ENCODE measurements around the gene SYT3. TPM values are rescaled to one million over a fixed set of nuclear protein-coding genes. Genes with fewer than 3 reads are reported as not detected.
"Not testable (repeated sequence)": the region's sequence is repeated elsewhere in the genome, so short reads cannot be mapped to it uniquely, and the experiment has no call there.

The SYT3 gene
- polyA plus RNA-seq, 3 donors = not detected

DNA sequence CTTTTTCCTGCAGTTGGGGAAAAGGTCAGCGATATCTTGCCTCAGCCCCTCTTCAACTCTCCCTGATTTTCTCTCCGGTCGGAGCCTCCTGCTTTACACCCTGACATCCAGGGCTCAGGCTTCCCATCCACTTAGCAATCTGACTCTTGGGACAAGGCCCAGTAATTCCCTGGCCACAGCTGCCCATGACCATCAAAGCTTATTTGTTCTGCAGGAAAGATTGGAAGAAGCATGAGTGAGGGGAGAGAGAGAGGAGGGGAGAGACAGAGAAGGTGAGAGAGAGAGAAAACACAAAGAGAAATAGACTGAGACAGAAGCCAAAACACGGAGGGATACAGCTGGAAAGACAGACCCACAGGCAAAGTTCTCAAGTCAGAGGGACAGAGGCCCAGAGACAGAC is 13.7 kb downstream of the SYT3 start:
- Mint-ChIP-seq H3K27me3 (ENCODE audit: low read depth in 3 of 3) (peaks cover 2 to 13% (median 2%) of the 10 kb centered on the region in 3 donors), H3K9me3 (peaks cover 0 to 3% (median 0%) of the 10 kb centered on the region in 7 donors), H3K36me3 (no peaks in the 10 kb centered on the region), H3K4me3 (no peak overlapping the region), H3K4me1 (no peaks in the 10 kb centered on the region), H3K27ac (no peak overlapping the region)
- no peaks in the 10 kb centered on the region for H3K27me3 ChIP-seq (ENCODE audit: control insufficient read depth in 2 of 2, insufficient read depth in 2 of 2, low read length in 2 of 2)
- H3K9ac ChIP-seq (ENCODE audit: insufficient read depth, low read length, poor library complexity, severe bottlenecking) = no peak overlapping the region
- DNase-seq = no peak
- H3K4me3 ChIP-seq (replicated peaks in 1 of 3; ENCODE audit: low read depth in 2 of 3, low read length in 3 of 3) = no peak overlapping the region
- WGBS (ENCODE audit: insufficient coverage) = 88% methylated on average over 1 of the region's 4 CpGs
- no peaks in the 10 kb centered on the region for H3K4me1 ChIP-seq (ENCODE audit: control insufficient read depth in 1 of 2, insufficient read depth in 2 of 2, low read length in 2 of 2)
- TF ChIP-seq, protein P1, sequence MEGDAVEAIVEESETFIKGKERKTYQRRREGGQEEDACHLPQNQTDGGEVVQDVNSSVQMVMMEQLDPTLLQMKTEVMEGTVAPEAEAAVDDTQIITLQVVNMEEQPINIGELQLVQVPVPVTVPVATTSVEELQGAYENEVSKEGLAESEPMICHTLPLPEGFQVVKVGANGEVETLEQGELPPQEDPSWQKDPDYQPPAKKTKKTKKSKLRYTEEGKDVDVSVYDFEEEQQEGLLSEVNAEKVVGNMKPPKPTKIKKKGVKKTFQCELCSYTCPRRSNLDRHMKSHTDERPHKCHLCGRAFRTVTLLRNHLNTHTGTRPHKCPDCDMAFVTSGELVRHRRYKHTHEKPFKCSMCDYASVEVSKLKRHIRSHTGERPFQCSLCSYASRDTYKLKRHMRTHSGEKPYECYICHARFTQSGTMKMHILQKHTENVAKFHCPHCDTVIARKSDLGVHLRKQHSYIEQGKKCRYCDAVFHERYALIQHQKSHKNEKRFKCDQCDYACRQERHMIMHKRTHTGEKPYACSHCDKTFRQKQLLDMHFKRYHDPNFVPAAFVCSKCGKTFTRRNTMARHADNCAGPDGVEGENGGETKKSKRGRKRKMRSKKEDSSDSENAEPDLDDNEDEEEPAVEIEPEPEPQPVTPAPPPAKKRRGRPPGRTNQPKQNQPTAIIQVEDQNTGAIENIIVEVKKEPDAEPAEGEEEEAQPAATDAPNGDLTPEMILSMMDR (IDR thresholded peaks at IDR 0.05) = no peak
- intact Hi-C loops (cut with micrococcal nuclease) = no loop called here
- no peaks in the 10 kb centered on the region for H4K20me1 ChIP-seq (ENCODE audit: insufficient read depth, low read length)
- no peaks in the 10 kb centered on the region for H3K36me3 ChIP-seq (replicated peaks in 1 of 2; ENCODE audit: control insufficient read depth in 1 of 2, insufficient read depth in 2 of 2, low read length in 2 of 2)
- no peaks in the 10 kb centered on the region for H3K9me3 ChIP-seq (replicated peaks in 1 of 2; ENCODE audit: control insufficient read depth in 1 of 2, insufficient read depth in 1 of 2, low read length in 2 of 2)
- no peak overlapping the region for H3K4me2 ChIP-seq (replicated peaks; ENCODE audit: extremely low read depth, low read length, poor library complexity, severe bottlenecking)
- H3K79me2 ChIP-seq (ENCODE audit: insufficient read depth, low read length) = no peaks in the 10 kb centered on the region
- H3K27ac ChIP-seq (ENCODE audit: low read depth in 1 of 2, low read length in 2 of 2) = no peak overlapping the region
- H2AFZ ChIP-seq (ENCODE audit: insufficient read depth, low read depth, low read length, poor library complexity, severe bottlenecking) = no peak overlapping the region

DNA sequence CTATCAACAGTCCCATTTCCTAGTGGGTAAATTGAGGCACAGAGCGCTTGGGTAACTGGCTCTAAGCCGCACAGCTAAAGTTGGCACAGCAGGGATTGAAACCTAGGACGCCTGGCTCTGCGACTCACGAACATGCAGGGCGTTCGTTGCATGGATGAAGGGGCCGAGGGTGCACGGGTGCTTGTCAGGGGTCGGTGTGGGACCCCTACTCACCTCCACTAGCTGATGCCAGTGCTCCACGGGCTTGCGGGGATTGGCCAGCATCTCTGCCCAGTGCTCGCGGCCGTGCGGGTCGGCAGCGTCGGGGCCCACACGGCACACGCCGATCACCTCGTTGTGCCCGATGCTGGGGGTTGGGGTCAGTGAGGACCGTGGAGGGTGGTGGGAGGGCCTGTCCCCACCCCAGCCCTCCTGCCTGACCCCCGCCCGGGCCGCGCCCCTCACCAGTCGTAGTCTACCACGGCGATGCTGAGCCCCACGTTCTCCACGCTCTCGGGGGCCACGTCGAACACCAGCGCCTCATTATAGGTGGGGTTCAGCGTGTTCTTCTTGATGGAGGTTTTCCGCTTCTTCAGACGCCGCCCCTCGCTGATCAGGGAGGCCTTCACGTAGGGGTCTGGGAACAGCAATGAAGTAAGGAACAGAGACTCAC is 14.6 kb downstream of the SYT3 start:
- Histone ChIP-seq H3K27ac (ENCODE audit: low read depth in 1 of 2, low read length in 2 of 2) (no peak overlapping the region), H3K9me3 (replicated peaks in 1 of 2; ENCODE audit: control insufficient read depth in 1 of 2, insufficient read depth in 1 of 2, low read length in 2 of 2) (no peaks in the 10 kb centered on the region), H3K27me3 (ENCODE audit: control insufficient read depth in 2 of 2, insufficient read depth in 2 of 2, low read length in 2 of 2) (no peaks in the 10 kb centered on the region), H2AFZ (ENCODE audit: insufficient read depth, low read depth, low read length, poor library complexity, severe bottlenecking) (no peak overlapping the region), H3K4me1 (ENCODE audit: control insufficient read depth in 1 of 2, insufficient read depth in 2 of 2, low read length in 2 of 2) (no peaks in the 10 kb centered on the region), H3K36me3 (replicated peaks in 1 of 2; ENCODE audit: control insufficient read depth in 1 of 2, insufficient read depth in 2 of 2, low read length in 2 of 2) (no peaks in the 10 kb centered on the region), H3K79me2 (ENCODE audit: insufficient read depth, low read length) (no peaks in the 10 kb centered on the region), H4K20me1 (ENCODE audit: insufficient read depth, low read length) (no peaks in the 10 kb centered on the region), H3K4me2 (replicated peaks; ENCODE audit: extremely low read depth, low read length, poor library complexity, severe bottlenecking) (no peak overlapping the region), H3K9ac (ENCODE audit: insufficient read depth, low read length, poor library complexity, severe bottlenecking) (no peak overlapping the region), H3K4me3 (replicated peaks in 1 of 3; ENCODE audit: low read depth in 2 of 3, low read length in 3 of 3) (no peak overlapping the region)
- Mint-ChIP-seq H3K27me3 (ENCODE audit: low read depth in 3 of 3) (peaks cover 2 to 11% (median 2%) of the 10 kb centered on the region in 3 donors), H3K4me3 (no peak overlapping the region), H3K4me1 (no peaks in the 10 kb centered on the region), H3K27ac (no peak overlapping the region), H3K9me3 (peaks cover 0 to 3% (median 0%) of the 10 kb centered on the region in 7 donors), H3K36me3 (no peaks in the 10 kb centered on the region)
- 94% methylated on average over 11 of the region's 44 CpGs for WGBS (ENCODE audit: insufficient coverage)
- DNase-seq = no peak
- TF ChIP-seq, protein P1 (IDR thresholded peaks at IDR 0.05) = no peak
- intact Hi-C loops (cut with micrococcal nuclease) = no loop called here

DNA sequence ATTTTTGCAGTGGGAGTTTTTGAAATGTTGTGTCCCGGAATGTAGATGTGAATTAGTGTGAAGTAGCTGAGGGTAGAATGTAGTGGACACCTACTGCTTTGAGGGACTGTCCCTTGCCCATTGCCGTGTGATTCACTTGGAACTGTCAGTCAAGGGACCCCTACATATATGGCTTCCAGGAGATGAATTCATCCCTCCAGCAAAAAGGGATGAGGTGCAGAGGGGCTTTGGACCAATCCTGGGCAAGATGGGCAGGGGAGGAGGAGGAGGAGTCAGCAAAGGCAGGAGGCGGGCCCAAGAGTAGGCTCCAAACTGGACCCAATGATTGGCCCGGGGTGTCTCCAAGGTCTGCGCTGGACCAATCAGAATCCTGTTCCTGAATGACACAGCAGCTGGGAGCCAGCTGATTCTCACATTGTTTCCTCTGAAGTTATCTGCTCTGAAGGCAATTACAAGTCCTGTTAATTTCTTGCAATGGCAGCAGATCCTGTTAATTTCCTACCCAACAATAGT is 19.2 kb downstream of the SYT3 start:
- H3K79me2 ChIP-seq (ENCODE audit: insufficient read depth, low read length); intact Hi-C loops (cut with micrococcal nuclease); H3K27me3 Mint-ChIP-seq (ENCODE audit: low read depth in 3 of 3); H3K4me1 ChIP-seq (ENCODE audit: control insufficient read depth in 1 of 2, insufficient read depth in 2 of 2, low read length in 2 of 2); H3K27ac ChIP-seq (ENCODE audit: low read depth in 1 of 2, low read length in 2 of 2); H3K4me1 Mint-ChIP-seq; H4K20me1 ChIP-seq (ENCODE audit: insufficient read depth, low read length); H3K4me2 ChIP-seq (replicated peaks; ENCODE audit: extremely low read depth, low read length, poor library complexity, severe bottlenecking); H3K27ac Mint-ChIP-seq; H3K36me3 Mint-ChIP-seq; H3K9me3 Mint-ChIP-seq; H3K9ac ChIP-seq (ENCODE audit: insufficient read depth, low read length, poor library complexity, severe bottlenecking); H3K4me3 Mint-ChIP-seq; H3K27me3 ChIP-seq (ENCODE audit: control insufficient read depth in 2 of 2, insufficient read depth in 2 of 2, low read length in 2 of 2); H3K4me3 ChIP-seq (replicated peaks in 1 of 3; ENCODE audit: low read depth in 2 of 3, low read length in 3 of 3); DNase-seq; H3K36me3 ChIP-seq (replicated peaks in 1 of 2; ENCODE audit: control insufficient read depth in 1 of 2, insufficient read depth in 2 of 2, low read length in 2 of 2); H2AFZ ChIP-seq (ENCODE audit: insufficient read depth, low read depth, low read length, poor library complexity, severe bottlenecking); H3K9me3 ChIP-seq (replicated peaks in 1 of 2; ENCODE audit: control insufficient read depth in 1 of 2, insufficient read depth in 1 of 2, low read length in 2 of 2): not testable (repeated sequence)
- WGBS (ENCODE audit: insufficient coverage) = no CpG with 5 or more reads among the region's 5 CpGs
